ENCODE results near the gene CDKN2AIP.

- TF ChIP-seq CTCF (IDR thresholded peaks at IDR 0.05 in 2 of 3, conservative IDR thresholded peaks at IDR 0.05 in 1 of 3; ENCODE audit: borderline replicate concordance in 1 of 3, insufficient read depth in 1 of 3, low read depth in 2 of 3, low read length in 2 of 3) (no peak), POLR2AphosphoS5 (IDR thresholded peaks at IDR 0.05; ENCODE audit: low read depth, low read length) (no peak), ZNF274 (IDR thresholded peaks at IDR 0.05; ENCODE audit: low read depth, low read length) (no peak), REST (IDR thresholded peaks at IDR 0.05; ENCODE audit: low read depth) (no peak)
These were observed 8.0 kb upstream of the CDKN2AIP start for GRCh38 chr4:183436417-183436816.
